ENCODE data around the gene G2E3.

Gene G2E3

DNA sequence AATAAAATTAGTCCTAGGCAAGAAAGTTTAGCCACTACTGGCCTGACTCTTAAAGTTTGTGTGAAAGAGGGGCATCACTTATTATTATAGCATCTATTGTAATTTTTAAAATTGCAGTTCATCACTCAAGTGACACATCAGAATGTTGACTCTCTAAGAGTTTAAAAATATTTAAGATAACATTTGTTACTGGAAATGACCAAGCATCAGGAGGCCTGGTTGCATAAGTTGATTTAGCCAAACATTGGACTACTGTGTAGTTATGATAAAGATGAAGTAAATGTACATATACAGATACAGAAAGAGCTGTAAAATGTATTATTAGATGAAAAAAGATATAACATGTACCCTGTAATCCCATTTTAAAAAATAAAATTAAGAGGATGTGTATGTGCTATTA, 110.6 kb downstream of the G2E3 start:
- no peak overlapping the region for H3K4me3 ChIP-seq (ENCODE audit: low read depth, low read length)
- ChIA-PET POLR2A (no interaction called here), CTCF (no interaction called here)
- TF ChIP-seq, protein P1, sequence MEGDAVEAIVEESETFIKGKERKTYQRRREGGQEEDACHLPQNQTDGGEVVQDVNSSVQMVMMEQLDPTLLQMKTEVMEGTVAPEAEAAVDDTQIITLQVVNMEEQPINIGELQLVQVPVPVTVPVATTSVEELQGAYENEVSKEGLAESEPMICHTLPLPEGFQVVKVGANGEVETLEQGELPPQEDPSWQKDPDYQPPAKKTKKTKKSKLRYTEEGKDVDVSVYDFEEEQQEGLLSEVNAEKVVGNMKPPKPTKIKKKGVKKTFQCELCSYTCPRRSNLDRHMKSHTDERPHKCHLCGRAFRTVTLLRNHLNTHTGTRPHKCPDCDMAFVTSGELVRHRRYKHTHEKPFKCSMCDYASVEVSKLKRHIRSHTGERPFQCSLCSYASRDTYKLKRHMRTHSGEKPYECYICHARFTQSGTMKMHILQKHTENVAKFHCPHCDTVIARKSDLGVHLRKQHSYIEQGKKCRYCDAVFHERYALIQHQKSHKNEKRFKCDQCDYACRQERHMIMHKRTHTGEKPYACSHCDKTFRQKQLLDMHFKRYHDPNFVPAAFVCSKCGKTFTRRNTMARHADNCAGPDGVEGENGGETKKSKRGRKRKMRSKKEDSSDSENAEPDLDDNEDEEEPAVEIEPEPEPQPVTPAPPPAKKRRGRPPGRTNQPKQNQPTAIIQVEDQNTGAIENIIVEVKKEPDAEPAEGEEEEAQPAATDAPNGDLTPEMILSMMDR (IDR thresholded peaks at IDR 0.05; ENCODE audit: insufficient read depth, low read length, missing control alignments) = no peak
- no peak for DNase-seq (ENCODE audit: low read depth, low spot score)

All from AG04449 (cell line).